Caco-2 (cell line): ENCODE measurements around the gene SUMF2. TPM values are rescaled to one million over a fixed set of nuclear protein-coding genes. Genes with fewer than 3 reads are reported as not detected.

Source experiments
- BruUV-seq: library from RNA; stranded (reverse); fragments of 400-500 nt; replicated peaks from 2 replicates; lab custom pipeline; 2021; lab: Mats Ljungman, UMichigan
- CTCF ChIA-PET: fragments of 300-600 bp; sonication (Branson Sonifier 250); formaldehyde crosslinking; loops from one replicate; lab custom pipeline; 2022; ENCODE audit warnings: antibody characterized with exemption; lab: Charles Lee
- POLR2A ChIA-PET: fragments of 300-600 bp; sonication (Branson Sonifier 250); formaldehyde crosslinking; loops from one replicate; lab custom pipeline; 2022; ENCODE audit warnings: antibody characterized with exemption; lab: Charles Lee
- DNase-seq, 2 experiments: peaks; one replicate each; pipeline versions ENCODE4 v3.0.0 to v3.0.0-alpha.2; 2020 to 2022
- H3K27me3 ChIP-seq: replicated peaks from 2 replicates; pipeline ENCODE4 v1.6.0; 2011; ENCODE audit warnings: low read length; ENCODE audit not compliant: control insufficient read depth, insufficient read depth
- H3K36me3 ChIP-seq: 2 replicates; pipeline ENCODE4 v1.5.1; 2011; ENCODE audit warnings: low read length; ENCODE audit not compliant: control insufficient read depth, insufficient read depth
- H3K4me1 ChIP-seq: fragments of 250-450 bp; sonication (Bioruptor Pico); 2 replicates; pipeline ENCODE4 v1.5.1; 2020; ENCODE audit warnings: mild to moderate bottlenecking
- H3K4me3 ChIP-seq: 2 replicates; pipeline ENCODE4 v1.5.1; 2011; ENCODE audit warnings: low read depth, mild to moderate bottlenecking, control low read depth, low read length
- H3K9me3 ChIP-seq: fragments of 250-450 bp; sonication (Bioruptor Pico); 2 replicates; pipeline ENCODE4 v1.5.1; 2020; ENCODE audit warnings: mild to moderate bottlenecking, moderate library complexity
- H3K27ac Mint-ChIP-seq: one replicate; pipeline ENCODE4 v1.8.0; 2022; ENCODE audit warnings: mixed read lengths; ENCODE audit not compliant: unreplicated experiment
- H3K27me3 Mint-ChIP-seq: one replicate; pipeline ENCODE4 v1.8.0; 2022; ENCODE audit warnings: mixed read lengths; ENCODE audit not compliant: insufficient read depth, unreplicated experiment
- H3K36me3 Mint-ChIP-seq: one replicate; pipeline ENCODE4 v1.8.0; 2022; ENCODE audit warnings: mild to moderate bottlenecking, mixed read lengths; ENCODE audit not compliant: insufficient read depth, unreplicated experiment
- H3K4me1 Mint-ChIP-seq: one replicate; pipeline ENCODE4 v1.8.0; 2022; ENCODE audit warnings: low read depth, mixed read lengths; ENCODE audit not compliant: unreplicated experiment
- H3K4me3 Mint-ChIP-seq: one replicate; pipeline ENCODE4 v1.8.0; 2022; ENCODE audit warnings: mild to moderate bottlenecking, moderate library complexity, mixed read lengths; ENCODE audit not compliant: unreplicated experiment
- H3K9me3 Mint-ChIP-seq: one replicate; pipeline ENCODE4 v1.8.0; 2022; ENCODE audit warnings: mixed read lengths; ENCODE audit not compliant: unreplicated experiment
- intact Hi-C: fragments of 100-400 bp; cut with micrococcal nuclease; formaldehyde crosslinking; loops from one replicate; pipeline ENCODE4 v1.10.0; 2022; ENCODE audit not compliant: unreplicated experiment
- total RNA-seq: library from RNA; stranded (reverse); gene quantifications from 2 replicates; pipeline ENCODE4 v1.2.3, GENCODE V29; 2022
- TF ChIP-seq, protein P1 (sequence below), 2 experiments: fragments of 200-600 bp in 1 of 2; IDR thresholded peaks; 1 replicate in 1 of 2; 2 replicates in 1 of 2; pipeline versions ENCODE4 v1.5.1 to v1.8.0; 2011 to 2022; ENCODE audit warnings: antibody characterized with exemption in 1 of 2, control low read depth in 1 of 2, inconsistent platforms in 1 of 2, low read depth in 1 of 2, low read length in 1 of 2, mild to moderate bottlenecking in 1 of 2, moderate library complexity in 1 of 2; ENCODE audit not compliant: insufficient read depth in 1 of 2, severe bottlenecking in 1 of 2, unreplicated experiment in 1 of 2

The SUMF2 gene
- total RNA-seq, 1 experiment from 2014 or later, result 172 TPM

DNA sequence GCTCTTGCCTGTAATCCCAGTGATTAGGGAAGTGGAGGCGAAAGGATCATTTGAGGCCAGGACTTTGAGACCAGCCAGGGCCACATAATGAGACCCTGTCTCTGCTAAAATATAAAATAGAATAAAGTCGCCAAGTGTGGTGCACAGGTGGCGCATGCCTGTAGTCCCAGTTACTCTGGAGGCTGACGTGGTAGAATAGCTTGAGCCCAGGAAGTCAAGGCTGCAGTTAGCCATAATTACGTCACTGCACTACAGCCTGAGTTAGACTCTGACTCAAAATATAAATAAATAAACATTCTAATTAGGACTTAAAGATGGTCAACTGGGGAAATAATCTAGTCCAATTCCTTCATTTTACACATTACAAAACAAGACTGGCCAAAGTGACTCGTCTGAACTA lies 41.4 kb downstream of the SUMF2 start:
- POLR2A ChIA-PET, result interaction anchor here (0.6 to 1.4 kb wide), 4 partner anchors 42 to 141 kb away, joined by 3 to 9 read pairs (median 4); partner anchors contain the start of genes CCT6A and PSPH
- Mint-ChIP-seq H3K4me1 (peaks cover 9% of the 10 kb centered on the region), H3K36me3 (peaks cover 59% of the 10 kb centered on the region), H3K9me3 (no peaks in the 10 kb centered on the region), H3K27me3 (no peaks in the 10 kb centered on the region), H3K4me3 (peak overlapping the region; percentile 95), H3K27ac (peak overlapping the region; percentile 97)
- TSS peak; percentile 73 for BruUV-seq
- peak in 1 of 2 experiments; percentile 35 for DNase-seq
- CTCF ChIA-PET, result interaction anchor here (0.6 to 0.9 kb wide), 2 partner anchors 99 to 141 kb away, joined by 3 to 7 read pairs; partner anchors contain the start of gene NIPSNAP2
- TF ChIP-seq, protein P1, sequence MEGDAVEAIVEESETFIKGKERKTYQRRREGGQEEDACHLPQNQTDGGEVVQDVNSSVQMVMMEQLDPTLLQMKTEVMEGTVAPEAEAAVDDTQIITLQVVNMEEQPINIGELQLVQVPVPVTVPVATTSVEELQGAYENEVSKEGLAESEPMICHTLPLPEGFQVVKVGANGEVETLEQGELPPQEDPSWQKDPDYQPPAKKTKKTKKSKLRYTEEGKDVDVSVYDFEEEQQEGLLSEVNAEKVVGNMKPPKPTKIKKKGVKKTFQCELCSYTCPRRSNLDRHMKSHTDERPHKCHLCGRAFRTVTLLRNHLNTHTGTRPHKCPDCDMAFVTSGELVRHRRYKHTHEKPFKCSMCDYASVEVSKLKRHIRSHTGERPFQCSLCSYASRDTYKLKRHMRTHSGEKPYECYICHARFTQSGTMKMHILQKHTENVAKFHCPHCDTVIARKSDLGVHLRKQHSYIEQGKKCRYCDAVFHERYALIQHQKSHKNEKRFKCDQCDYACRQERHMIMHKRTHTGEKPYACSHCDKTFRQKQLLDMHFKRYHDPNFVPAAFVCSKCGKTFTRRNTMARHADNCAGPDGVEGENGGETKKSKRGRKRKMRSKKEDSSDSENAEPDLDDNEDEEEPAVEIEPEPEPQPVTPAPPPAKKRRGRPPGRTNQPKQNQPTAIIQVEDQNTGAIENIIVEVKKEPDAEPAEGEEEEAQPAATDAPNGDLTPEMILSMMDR (IDR thresholded peaks at IDR 0.05; ENCODE audit: insufficient read depth in 1 of 2, low read depth in 1 of 2, low read length in 1 of 2, severe bottlenecking in 1 of 2, unreplicated experiment in 1 of 2), result no peak
- Histone ChIP-seq H3K4me3 (peak overlapping the region; percentile 81), H3K36me3 (peaks cover 5% of the 10 kb centered on the region), H3K9me3 (no peaks in the 10 kb centered on the region), H3K27me3 (no peaks in the 10 kb centered on the region), H3K4me1 (no peaks in the 10 kb centered on the region)
- intact Hi-C loops, result no loop called here

- Histone ChIP-seq H3K9me3 (no peaks in the 10 kb centered on the region), H3K36me3 (peaks cover 3% of the 10 kb centered on the region), H3K4me1 (no peaks in the 10 kb centered on the region), H3K4me3 (peak within 1 kb of the TSS; percentile 81), H3K27me3 (no peaks in the 10 kb centered on the region)
- POLR2A ChIA-PET, result interaction anchor here (0.5 to 1.4 kb wide), 6 partner anchors 55 to 373 kb away, joined by 3 to 9 read pairs (median 6); partner anchors contain the start of genes CCT6A and PSPH
- H3K27me3 Mint-ChIP-seq, result no peaks in the 10 kb centered on the region
- CTCF ChIA-PET, result interaction anchor here (0.6 to 0.9 kb wide), 3 partner anchors 55 to 142 kb away, joined by 3 to 7 read pairs (median 3); partner anchors contain the start of genes NIPSNAP2 and PSPH
- H3K9me3 Mint-ChIP-seq, result no peaks in the 10 kb centered on the region
- TSS peak; percentile 99 for BruUV-seq
- peak within 1 kb of the TSS; percentile 95 for H3K4me3 Mint-ChIP-seq
- H3K27ac Mint-ChIP-seq, result peak within 1 kb of the TSS; percentile 97
- intact Hi-C loops, result no loop called here
- H3K4me1 Mint-ChIP-seq, result peaks cover 9% of the 10 kb centered on the region
- DNase-seq, result peak; percentile 94 to 97
- TF ChIP-seq, protein P1 (IDR thresholded peaks at IDR 0.05; ENCODE audit: insufficient read depth in 1 of 2, low read depth in 1 of 2, low read length in 1 of 2, severe bottlenecking in 1 of 2, unreplicated experiment in 1 of 2), result no peak
- H3K36me3 Mint-ChIP-seq, result peaks cover 50% of the 10 kb centered on the region
Observed at GRCh38 chr7:56106108-56107073, 42.3 kb downstream of the SUMF2 start, which contains the start of gene CHCHD2. CHCHD2 (minus strand) TSS chr7:56106476; CDS start chr7:56106413, 63 bp downstream.

GRCh38 chr7:56107954-56108258 lies 43.8 kb downstream of the SUMF2 start:
- intact Hi-C loops, result no loop called here
- ChIA-PET POLR2A (no interaction called here), CTCF (no interaction called here)
- Histone ChIP-seq H3K27me3 (no peaks in the 10 kb centered on the region), H3K4me3 (no peak overlapping the region), H3K4me1 (no peaks in the 10 kb centered on the region), H3K9me3 (no peaks in the 10 kb centered on the region), H3K36me3 (peaks cover 3% of the 10 kb centered on the region)
- no peak overlapping the region for H3K27ac Mint-ChIP-seq
- no TSS peak for BruUV-seq
- no peaks in the 10 kb centered on the region for H3K9me3 Mint-ChIP-seq
- no peak for DNase-seq
- H3K27me3 Mint-ChIP-seq, result no peaks in the 10 kb centered on the region
- H3K4me3 Mint-ChIP-seq, result no peak overlapping the region
- peaks cover 9% of the 10 kb centered on the region for H3K4me1 Mint-ChIP-seq
- TF ChIP-seq, protein P1 (IDR thresholded peaks at IDR 0.05; ENCODE audit: insufficient read depth in 1 of 2, low read depth in 1 of 2, low read length in 1 of 2, severe bottlenecking in 1 of 2, unreplicated experiment in 1 of 2), result no peak
- peaks cover 36% of the 10 kb centered on the region for H3K36me3 Mint-ChIP-seq
